Mesendoderm (in vitro differentiated cells): ENCODE measurements around the gene ZNF428.
"Not testable (repeated sequence)": the region's sequence is repeated elsewhere in the genome, so short reads cannot be mapped to it uniquely, and the experiment has no call there.

Experiments
- DNase-seq: peaks from one replicate; pipeline ENCODE4 v3.0.0; 2013
- H2AK5ac ChIP-seq: 2 replicates; pipeline ENCODE4 v1.6.1; 2013; ENCODE audit warnings: low read length, inconsistent platforms
- H2BK120ac ChIP-seq: 2 replicates; pipeline ENCODE4 v1.6.1; 2013; ENCODE audit warnings: low read depth, mild to moderate bottlenecking, low read length, moderate library complexity, mixed read lengths
- H2BK15ac ChIP-seq: replicated peaks from 2 replicates; pipeline ENCODE4 v1.6.1; 2013; ENCODE audit warnings: low read depth, mild to moderate bottlenecking, moderate library complexity
- H2BK5ac ChIP-seq: 2 replicates; pipeline ENCODE4 v1.6.1; 2013; ENCODE audit warnings: low read length, inconsistent platforms
- H3K18ac ChIP-seq: 2 replicates; pipeline ENCODE4 v1.6.1; 2013; ENCODE audit warnings: mild to moderate bottlenecking, low read length, mixed read lengths
- H3K23ac ChIP-seq: one replicate; pipeline ENCODE4 v1.6.1; 2013; ENCODE audit warnings: low read length
- H3K27ac ChIP-seq: 2 replicates; pipeline ENCODE4 v1.5.1; 2013; ENCODE audit warnings: low read depth, mild to moderate bottlenecking, inconsistent platforms, low read length, moderate library complexity
- H3K27me3 ChIP-seq: 2 replicates; pipeline ENCODE4 v1.6.1; 2013; ENCODE audit warnings: low read length, control low read depth, mild to moderate bottlenecking, inconsistent platforms; ENCODE audit not compliant: insufficient read depth, poor library complexity
- H3K36me3 ChIP-seq: 2 replicates; pipeline ENCODE4 v1.6.1; 2013; ENCODE audit warnings: low read length, inconsistent platforms; ENCODE audit not compliant: control insufficient read depth, insufficient read depth
- H3K4ac ChIP-seq: one replicate; pipeline ENCODE4 v1.6.1; 2013; ENCODE audit warnings: low read depth, mild to moderate bottlenecking, low read length, moderate library complexity
- H3K4me1 ChIP-seq: 2 replicates; pipeline ENCODE4 v1.6.1; 2013; ENCODE audit warnings: low read depth, low read length, inconsistent platforms; ENCODE audit not compliant: control insufficient read depth
- H3K4me2 ChIP-seq: 2 replicates; pipeline ENCODE4 v1.6.1; 2013; ENCODE audit warnings: low read length
- H3K4me3 ChIP-seq: 2 replicates; pipeline ENCODE4 v1.5.1; 2013; ENCODE audit warnings: mild to moderate bottlenecking, low read length
- H3K56ac ChIP-seq: one replicate; pipeline ENCODE4 v1.6.1; 2013; ENCODE audit warnings: low read length
- H3K79me1 ChIP-seq: 2 replicates; pipeline ENCODE4 v1.6.1; 2013; ENCODE audit warnings: low read length, inconsistent platforms
- H3K79me2 ChIP-seq: 2 replicates; pipeline ENCODE4 v1.6.1; 2013; ENCODE audit warnings: mild to moderate bottlenecking, low read length; ENCODE audit not compliant: control insufficient read depth, insufficient read depth
- H3K9ac ChIP-seq: 2 replicates; pipeline ENCODE4 v1.6.1; 2013; ENCODE audit warnings: low read length, inconsistent platforms
- H4K5ac ChIP-seq: one replicate; pipeline ENCODE4 v1.6.1; 2013; ENCODE audit warnings: low read length
- H4K8ac ChIP-seq: one replicate; pipeline ENCODE4 v1.6.1; 2013; ENCODE audit warnings: low read depth, mild to moderate bottlenecking, control low read depth, low read length, moderate library complexity
- WGBS: extraction: QIAGEN DNeasy Blood & Tissue Kit; methylation state at CpG from one replicate; pipeline ENCODE4 v1.1.7; 2013; ENCODE audit warnings: low lambda C conversion rate, missing lambda C conversion rate; ENCODE audit not compliant: insufficient coverage; ENCODE audit errors: extremely low coverage; 5-methylcytosine and 5-hydroxymethylcytosine counted together

Gene ZNF428

DNA sequence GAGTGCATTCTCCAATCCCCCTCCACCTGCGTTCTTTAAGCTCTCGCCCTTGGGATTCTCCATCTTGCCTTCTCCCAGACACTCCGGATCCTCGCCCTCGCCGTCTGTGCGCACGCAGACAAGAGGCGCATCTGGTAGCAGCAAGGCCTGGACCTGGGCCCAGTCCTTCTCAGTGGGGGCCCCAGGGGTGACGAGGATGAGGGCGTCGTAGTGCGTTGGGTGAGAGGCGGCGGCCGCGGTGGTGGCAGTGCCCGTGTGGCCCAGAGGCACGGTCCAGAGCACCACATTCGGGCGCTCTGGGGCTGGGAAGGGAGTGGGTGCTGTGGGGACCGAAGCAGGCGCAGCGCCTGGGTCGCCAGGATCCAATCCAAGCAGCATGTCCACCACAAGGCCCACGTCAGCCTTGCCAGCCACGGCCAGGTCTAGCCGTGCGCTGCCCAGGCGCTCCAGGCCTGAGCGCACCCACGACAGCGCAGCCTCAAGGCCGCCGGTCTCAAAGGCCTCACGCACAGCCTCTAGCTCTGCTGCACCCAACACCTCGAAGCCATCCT is 26.6 kb downstream of the ZNF428 start:
- Histone ChIP-seq H4K8ac (no peak overlapping the region), H3K4ac (no peak overlapping the region), H3K36me3 (no peaks in the 10 kb centered on the region), H3K79me2 (peaks cover 11% of the 10 kb centered on the region), H3K79me1 (peaks cover 8% of the 10 kb centered on the region), H3K9ac (no peak overlapping the region), H2BK5ac (no peak overlapping the region), H3K4me3 (no peak overlapping the region), H3K56ac (no peak overlapping the region), H3K27ac (no peak overlapping the region), H3K4me2 (no peak overlapping the region), H2BK15ac (no peak overlapping the region), H3K4me1 (peaks cover 1% of the 10 kb centered on the region), H3K23ac (no peak overlapping the region), H4K5ac (no peak overlapping the region), H3K18ac (no peak overlapping the region), H2AK5ac (no peak overlapping the region), H3K27me3 (no peaks in the 10 kb centered on the region), H2BK120ac (no peak overlapping the region)
- WGBS = no CpG with 5 or more reads among the region's 37 CpGs
- DNase-seq = no peak

- Histone ChIP-seq H2BK120ac (no peak overlapping the region), H3K27me3 (no peaks in the 10 kb centered on the region), H3K4me3 (no peak overlapping the region), H3K23ac (no peak overlapping the region), H2BK5ac (no peak overlapping the region), H2AK5ac (no peak overlapping the region), H3K18ac (no peak overlapping the region), H3K4me2 (no peak overlapping the region), H3K4me1 (no peaks in the 10 kb centered on the region), H3K27ac (no peak overlapping the region), H3K79me1 (peaks cover 5% of the 10 kb centered on the region), H2BK15ac (no peak overlapping the region), H3K79me2 (peaks cover 4% of the 10 kb centered on the region), H3K36me3 (no peaks in the 10 kb centered on the region), H3K9ac (no peak overlapping the region), H4K8ac (no peak overlapping the region), H4K5ac (no peak overlapping the region), H3K4ac (no peak overlapping the region), H3K56ac (no peak overlapping the region)
- DNase-seq = no peak
- no CpG with 5 or more reads among the region's 63 CpGs for WGBS
Measured at GRCh38 chr19:43591904-43592772, 27.3 kb downstream of the ZNF428 start.

GRCh38 chr19:43589678-43590077 is 29.8 kb downstream of the ZNF428 start:
- H3K4ac ChIP-seq = no peak overlapping the region
- no peak overlapping the region for H3K4me3 ChIP-seq
- H2BK120ac ChIP-seq = no peak overlapping the region
- H3K56ac ChIP-seq = no peak overlapping the region
- H4K8ac ChIP-seq = no peak overlapping the region
- no CpG with 5 or more reads among the region's 6 CpGs for WGBS
- no peaks in the 10 kb centered on the region for H3K27me3 ChIP-seq
- H2BK15ac ChIP-seq = no peak overlapping the region
- no peak overlapping the region for H2AK5ac ChIP-seq
- H2BK5ac ChIP-seq = no peak overlapping the region
- H3K27ac ChIP-seq = no peak overlapping the region
- no peak overlapping the region for H4K5ac ChIP-seq
- no peak overlapping the region for H3K9ac ChIP-seq
- peaks cover 5% of the 10 kb centered on the region for H3K79me1 ChIP-seq
- no peak overlapping the region for H3K18ac ChIP-seq
- no peaks in the 10 kb centered on the region for H3K79me2 ChIP-seq
- no peaks in the 10 kb centered on the region for H3K4me1 ChIP-seq
- no peak for DNase-seq
- peaks cover 1% of the 10 kb centered on the region for H3K36me3 ChIP-seq
- H3K23ac ChIP-seq = no peak overlapping the region
- no peak overlapping the region for H3K4me2 ChIP-seq

DNA sequence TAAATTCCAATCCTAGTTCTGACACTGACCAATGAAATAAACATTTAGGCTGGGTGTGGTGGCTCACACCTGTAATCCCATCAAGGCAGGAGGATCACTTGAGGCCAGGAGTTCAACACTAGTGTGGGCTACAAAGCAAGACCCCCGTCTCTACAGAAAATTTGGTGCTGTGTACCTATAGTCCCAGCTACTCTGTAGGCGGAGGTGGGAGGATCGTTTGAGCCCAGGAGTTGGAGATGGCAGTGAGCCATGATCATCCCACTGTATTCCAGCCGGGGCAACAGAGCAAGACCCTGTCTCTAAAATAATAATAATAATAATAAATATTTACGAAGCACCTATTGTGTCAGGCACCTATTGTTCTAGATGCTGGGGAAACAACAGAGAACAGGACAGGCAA is 30.2 kb downstream of the ZNF428 start:
- no peak overlapping the region for H2AK5ac ChIP-seq
- H4K5ac ChIP-seq = no peak overlapping the region
- no peak overlapping the region for H2BK120ac ChIP-seq
- no peak overlapping the region for H3K27ac ChIP-seq
- H3K4me1 ChIP-seq = no peaks in the 10 kb centered on the region
- H2BK5ac ChIP-seq = no peak overlapping the region
- no peak overlapping the region for H3K9ac ChIP-seq
- no peak overlapping the region for H3K4ac ChIP-seq
- no peak overlapping the region for H2BK15ac ChIP-seq
- H3K79me1 ChIP-seq = peaks cover 5% of the 10 kb centered on the region
- H4K8ac ChIP-seq = no peak overlapping the region
- H3K36me3 ChIP-seq = peaks cover 1% of the 10 kb centered on the region
- no CpG with 5 or more reads among the region's 5 CpGs for WGBS
- H3K27me3 ChIP-seq = no peaks in the 10 kb centered on the region
- H3K18ac ChIP-seq = no peak overlapping the region
- H3K23ac ChIP-seq = no peak overlapping the region
- no peak overlapping the region for H3K56ac ChIP-seq
- no peak for DNase-seq
- no peak overlapping the region for H3K4me3 ChIP-seq
- H3K79me2 ChIP-seq = no peaks in the 10 kb centered on the region
- H3K4me2 ChIP-seq = no peak overlapping the region

GRCh38 chr19:43587029-43587428 is 32.4 kb downstream of the ZNF428 start:
- H3K4me1 ChIP-seq, H3K79me1 ChIP-seq, H3K9ac ChIP-seq, H3K23ac ChIP-seq, H3K4ac ChIP-seq, H3K4me3 ChIP-seq, H2BK5ac ChIP-seq, H3K56ac ChIP-seq, H4K8ac ChIP-seq, DNase-seq, H2AK5ac ChIP-seq, H3K27me3 ChIP-seq, H3K79me2 ChIP-seq, H3K27ac ChIP-seq, H3K4me2 ChIP-seq, H3K18ac ChIP-seq, H4K5ac ChIP-seq, H3K36me3 ChIP-seq, H2BK120ac ChIP-seq, H2BK15ac ChIP-seq: not testable (repeated sequence)
- no CpG with 5 or more reads among the region's 3 CpGs for whole genome bisulfite sequencing
